Endothelial cell of umbilical vein (primary cell): ENCODE results near the gene NAV3. TPM values are rescaled to one million over a fixed set of nuclear protein-coding genes. Genes with fewer than 3 reads are reported as not detected.

Experiments
- BruUV-seq: library from RNA; stranded (reverse); fragments of 400-500 nt; replicated peaks from 2 replicates; lab custom pipeline; 2021; lab: Mats Ljungman, UMichigan
- CTCF ChIA-PET: fragments of 300-600, 350-600 bp; sonication (Branson Sonifier 250); formaldehyde crosslinking; loops from one replicate; lab custom pipeline; 2021; ENCODE audit warnings: antibody characterized with exemption, inconsistent platforms; lab: Charles Lee
- POLR2A ChIA-PET: fragments of 300-600, 350-600 bp; sonication (Branson Sonifier 250); formaldehyde crosslinking; loops from one replicate; lab custom pipeline; 2021; ENCODE audit warnings: antibody characterized with exemption, inconsistent platforms; lab: Charles Lee
- DNase-seq: peaks from one replicate; pipeline ENCODE4 v3.0.0-alpha.2; 2011; ENCODE audit warnings: low read depth, low spot score
- FAIRE-seq: peaks from 2 replicates; lab custom pipeline; 2011; peaks lifted over from hg19 to GRCh38; lab: Jason Lieb, UNC
- H2AFZ ChIP-seq: 2 replicates; pipeline ENCODE4 v1.6.0; 2012; ENCODE audit warnings: low read depth, low read length, control low read depth, inconsistent platforms
- H3K27ac ChIP-seq: 2 replicates; pipeline ENCODE4 v1.5.1; 2011; ENCODE audit warnings: low read depth, mild to moderate bottlenecking, control low read depth, low read length, moderate library complexity; ENCODE audit not compliant: insufficient read depth
- H3K27me3 ChIP-seq, 2 experiments: 2 replicates each; pipeline versions ENCODE4 v1.6.0 to v1.6.1; 2011; ENCODE audit warnings: low read length in 2 of 2, mixed read lengths in 1 of 2; ENCODE audit not compliant: control insufficient read depth in 2 of 2, insufficient read depth in 2 of 2
- H3K36me3 ChIP-seq, 2 experiments: 2 replicates in 1 of 2; 3 replicates in 1 of 2; pipeline ENCODE4 v1.5.1; 2011; ENCODE audit warnings: low read length in 2 of 2, mild to moderate bottlenecking in 1 of 2, moderate library complexity in 1 of 2; ENCODE audit not compliant: control insufficient read depth in 2 of 2, insufficient read depth in 2 of 2; ENCODE audit errors: extremely low read depth in 1 of 2
- H3K4me1 ChIP-seq: 3 replicates; pipeline ENCODE4 v1.5.1; 2011; ENCODE audit warnings: mild to moderate bottlenecking, low read length; ENCODE audit not compliant: control insufficient read depth, insufficient read depth; ENCODE audit errors: extremely low read depth
- H3K4me2 ChIP-seq: 2 replicates; pipeline ENCODE4 v1.6.1; 2011; ENCODE audit warnings: low read length, control low read depth, mixed read lengths; ENCODE audit not compliant: insufficient read depth
- H3K4me3 ChIP-seq, 3 experiments: fragments of 200-600 bp in 1 of 3; sonication (generic), shearing (Covaris generic) in 1 of 3; replicated peaks in 1 of 3; 2 replicates each; pipeline ENCODE4 v1.5.1; 2011 to 2016; ENCODE audit warnings: control low read depth in 3 of 3, low read length in 3 of 3, mild to moderate bottlenecking in 2 of 3, inconsistent platforms in 1 of 3, low read depth in 1 of 3, moderate library complexity in 1 of 3; ENCODE audit not compliant: insufficient read depth in 1 of 3
- H3K79me2 ChIP-seq: 2 replicates; pipeline ENCODE4 v1.6.0; 2012; ENCODE audit warnings: low read length, inconsistent platforms; ENCODE audit not compliant: control insufficient read depth, insufficient read depth
- H3K9ac ChIP-seq: replicated peaks from 2 replicates; pipeline ENCODE3; 2011; ENCODE audit warnings: low read length, control low read depth; ENCODE audit not compliant: insufficient read depth; ENCODE audit errors: extremely low read depth
- H3K9me1 ChIP-seq: replicated peaks from 3 replicates; pipeline ENCODE4 v1.6.0; 2011; ENCODE audit warnings: mild to moderate bottlenecking, low read length; ENCODE audit not compliant: control insufficient read depth, insufficient read depth; ENCODE audit errors: extremely low read depth
- H3K9me3 ChIP-seq: replicated peaks from 2 replicates; pipeline ENCODE4 v1.5.1; 2012; ENCODE audit warnings: low read length, inconsistent platforms; ENCODE audit not compliant: control insufficient read depth, insufficient read depth
- H4K20me1 ChIP-seq: replicated peaks from 2 replicates; pipeline ENCODE3; 2011; ENCODE audit warnings: mild to moderate bottlenecking, low read length; ENCODE audit not compliant: control insufficient read depth, insufficient read depth; ENCODE audit errors: extremely low read depth
- CTCF ChIP-seq, 2 donors: IDR thresholded peaks; 1 replicate in 1 of 2; 2 replicates in 1 of 2; pipeline ENCODE4 v1.5.1; 2011; ENCODE audit warnings: low read length in 2 of 2, mild to moderate bottlenecking in 2 of 2, moderate library complexity in 2 of 2, control low read depth in 1 of 2, inconsistent platforms in 1 of 2, low read depth in 1 of 2; ENCODE audit not compliant: insufficient read depth in 1 of 2; ENCODE audit errors: extremely low read depth in 1 of 2
- EZH2 ChIP-seq: IDR thresholded peaks from 2 replicates; pipeline ENCODE4 v1.6.1; 2012; ENCODE audit warnings: borderline replicate concordance, low read depth, mild to moderate bottlenecking, moderate library complexity, low read length, inconsistent platforms; ENCODE audit not compliant: severe bottlenecking
- FOS ChIP-seq: IDR thresholded peaks from 2 replicates; pipeline ENCODE4 v1.6.1; 2011; ENCODE audit warnings: mild to moderate bottlenecking, low read length, moderate library complexity, borderline replicate concordance; ENCODE audit not compliant: insufficient read depth
- JUN ChIP-seq: IDR thresholded peaks from 2 replicates; pipeline ENCODE4 v1.6.1; 2011; ENCODE audit warnings: borderline replicate concordance, low read depth; ENCODE audit not compliant: insufficient read length, insufficient read depth
- MAX ChIP-seq: IDR thresholded peaks from 2 replicates; pipeline ENCODE4 v1.6.1; 2011; ENCODE audit not compliant: insufficient read depth, insufficient read length
- MYC ChIP-seq: IDR thresholded peaks from one replicate; pipeline ENCODE4 v1.6.1; 2011; ENCODE audit warnings: mild to moderate bottlenecking, low read depth, low read length
- POLR2A ChIP-seq: IDR thresholded peaks from 2 replicates; pipeline ENCODE4 v1.6.1; 2012; ENCODE audit warnings: low read depth, mild to moderate bottlenecking, control low read depth, low read length
- POLR2AphosphoS5 ChIP-seq: IDR thresholded peaks from 2 replicates; pipeline ENCODE4 v1.6.1; 2012; ENCODE audit warnings: low read depth, mild to moderate bottlenecking, control low read depth, low read length, moderate library complexity; ENCODE audit not compliant: insufficient read depth
- dilution Hi-C: fragments of 300-500 bp; cut with MboI; formaldehyde crosslinking; loops from one replicate; pipeline ENCODE4 v1.15.0; 2019; ENCODE audit warnings: low sequenced_read_pairs; ENCODE audit not compliant: extremely low pct_ligation_motif_present
- intact Hi-C: fragments of 100-400 bp; cut with micrococcal nuclease; formaldehyde crosslinking; loops from one replicate; pipeline ENCODE4 v1.10.0; 2022
- polyA plus RNA-seq, 4 experiments: library from polyadenylated mRNA; depleted of rRNA in 3 of 4; stranded (reverse) in 3 of 4; unstranded in 1 of 4; fragments of >200 nt; gene quantifications; 2 replicates each; pipeline versions ENCODE4 v1.2.1 to v1.2.3, GENCODE V29; 2011 to 2012; ENCODE audit warnings: missing spikeins in 1 of 4
- total RNA-seq: library from RNA; stranded (reverse); gene quantifications from 2 replicates; pipeline ENCODE4 v1.2.3, GENCODE V29; 2021

Gene NAV3
- total and polyA plus RNA-seq, 2 donors (not counting 3 experiments of a cell fraction or from before 2014, with no cell fraction given), result 6.7 to 40.1 TPM

GRCh38 chr12:78121969-78122610 is 291.4 kb downstream of the NAV3 start:
- no TSS peak for BruUV-seq

More at GRCh38 chr12:78121969-78122610, 291.4 kb downstream of the NAV3 start:
- Histone ChIP-seq H3K4me3 (no peak overlapping the region), H3K9ac (no peak overlapping the region), H3K36me3 (peaks cover 0 to 9% of the 10 kb centered on the region in 2 experiments), H4K20me1 (no peaks in the 10 kb centered on the region), H2AFZ (no peak overlapping the region), H3K79me2 (peaks cover 4% of the 10 kb centered on the region), H3K9me1 (no peaks in the 10 kb centered on the region), H3K4me2 (no peak overlapping the region), H3K27ac (no peak overlapping the region), H3K4me1 (no peaks in the 10 kb centered on the region), H3K27me3 (no peaks in the 10 kb centered on the region), H3K9me3 (no peaks in the 10 kb centered on the region)
- no peak for DNase-seq
- FAIRE-seq, result no peak
- ChIA-PET CTCF (interaction anchor here (1.1 to 2.2 kb wide), 8 partner anchors 9 to 197 kb away, joined by 3 to 16 read pairs (median 4); no protein-coding TSS in a partner anchor), POLR2A (interaction anchor here (0.7 kb wide), 1 partner anchor 65 kb away, joined by 5 read pairs; no protein-coding TSS in a partner anchor)
- TF ChIP-seq FOS (no peak), JUN (no peak), MAX (no peak), POLR2AphosphoS5 (no peak), CTCF (IDR thresholded peaks at IDR 0.05; ENCODE audit: extremely low read depth in 1 of 2, insufficient read depth in 1 of 2, low read depth in 1 of 2, low read length in 2 of 2) (no peak), EZH2 (no peak), POLR2A (no peak), MYC (no peak)
- intact Hi-C loops (loop anchor here (1.0 kb wide), 1 partner anchor 122 kb away; no protein-coding TSS in a partner anchor), dilution Hi-C loops (no loop called here)
